ENCODE results near the gene CCDC127. TPM values are rescaled to one million over a fixed set of nuclear protein-coding genes. Genes with fewer than 3 reads are reported as not detected.
"Not testable (repeated sequence)": the region's sequence is repeated elsewhere in the genome, so short reads cannot be mapped to it uniquely, and the experiment has no call there.

The CCDC127 gene
- 10 to 100 TPM in 1 of 2 experiments, 1 to 10 TPM in 1; 8.4 to 10.1 TPM for total RNA-seq
- 1 to 10 TPM; 3.2 to 4.4 (median 3.5) TPM for polyA plus RNA-seq
- 15.1 to 42.0 (median 33.0) reads per million in 6 experiments for total RNA-seq

DNA sequence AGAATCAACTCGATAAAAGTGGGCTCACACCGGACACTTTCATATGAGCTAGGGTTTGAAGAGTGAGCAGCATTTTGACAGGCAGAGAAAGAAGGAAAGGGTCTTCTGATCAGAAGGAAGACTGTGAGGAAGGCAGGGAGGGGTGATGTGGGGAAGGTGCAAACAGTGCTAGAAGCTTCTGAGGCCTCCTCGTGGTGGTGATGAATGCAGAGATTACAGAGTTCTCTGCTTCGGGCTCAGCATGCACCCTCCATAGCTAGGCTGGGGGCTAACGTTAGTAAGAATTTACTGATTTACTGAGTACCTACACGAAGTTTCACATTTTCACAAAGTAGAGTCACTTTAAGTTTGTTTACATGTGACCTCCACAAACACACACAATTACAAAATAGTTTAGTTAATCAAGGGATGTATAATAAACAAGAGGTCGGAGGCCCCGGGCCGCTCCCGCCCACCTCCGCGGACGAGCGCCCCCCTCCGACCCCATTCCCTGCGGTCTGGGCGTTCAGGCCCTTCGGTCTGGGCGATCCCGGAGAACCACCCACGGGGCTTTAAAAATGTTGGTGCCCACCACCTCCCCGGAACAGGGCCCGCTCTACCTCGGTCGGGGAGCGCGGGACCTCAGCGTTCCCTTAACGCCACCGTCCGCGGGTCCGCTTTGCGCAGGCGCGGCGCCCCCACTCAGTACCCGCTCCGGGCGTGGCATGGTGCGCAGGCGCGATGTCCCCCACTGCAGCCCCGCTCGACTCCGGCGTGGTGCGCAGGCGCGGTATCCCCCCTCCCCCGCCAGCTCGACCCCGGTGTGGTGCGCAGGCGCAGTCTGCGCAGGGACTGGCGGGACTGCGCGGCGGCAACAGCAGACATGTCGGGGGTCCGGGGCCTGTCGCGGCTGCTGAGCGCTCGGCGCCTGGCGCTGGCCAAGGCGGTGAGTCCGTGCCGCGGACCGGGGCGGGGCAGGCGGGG is at the start of gene CCDC127, which contains the start of gene SDHA:
Gene CCDC127, minus strand, starts transcription at position 660 of the 963 bp plus-strand sequence. CDS start 1,304 bp downstream, outside the sequence.
Gene SDHA, plus strand, starts transcription at position 827 of the 963 bp plus-strand sequence. Its CDS starts 36 bp downstream, at position 863.
- Mint-ChIP-seq H3K4me3 (peak within 1 kb of the TSS; percentile 90 to 97 (median 95)), H3K27ac (peak within 1 kb of the TSS; percentile 86 to 98 (median 96)), H3K36me3 (peaks cover 0 to 31% (median 5%) of the 10 kb centered on the region in 3 donors), H3K4me1 (peaks cover 17 to 64% (median 60%) of the 10 kb centered on the region in 4 donors)
- peak; percentile 95 to 100 (median 99) for DNase-seq
- ATAC-seq = peak; percentile 86 to 89
- POLR2A ChIA-PET = interaction anchor here (0.5 to 3.6 kb wide), 17 partner anchors 11 to 1583 kb away, joined by 3 to 32 read pairs (median 3); partner anchors contain the start of genes BRD9, PDCD6 and TRIP13
- not testable (repeated sequence) for H3K27me3 Mint-ChIP-seq, H3K9me3 Mint-ChIP-seq

DNA sequence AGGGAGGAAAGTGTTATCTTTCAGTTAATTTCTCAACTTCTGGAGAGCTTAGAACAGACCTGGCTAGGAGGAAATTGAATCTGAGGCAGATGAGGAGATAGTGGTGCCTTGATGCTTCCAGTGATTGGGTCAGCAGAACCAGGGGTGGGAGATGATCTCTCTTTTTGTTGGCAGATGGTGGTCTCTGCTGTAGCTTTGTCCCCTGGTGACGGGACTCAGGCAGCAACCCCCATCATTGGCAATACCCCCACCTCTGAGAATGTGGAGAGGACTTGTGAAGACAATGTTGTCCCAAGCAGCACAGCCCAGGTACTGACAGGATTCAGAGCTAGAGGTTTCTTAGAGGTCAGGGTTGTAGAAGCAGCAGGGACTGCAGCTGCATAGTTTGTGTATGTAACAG is 49.8 kb upstream of the CCDC127 start:
- Mint-ChIP-seq H3K4me3 (no peak overlapping the region), H3K9me3 (no peaks in the 10 kb centered on the region), H3K27me3 (no peaks in the 10 kb centered on the region), H3K4me1 (peaks cover 3 to 19% (median 8%) of the 10 kb centered on the region in 4 donors), H3K36me3 (peaks cover 0 to 31% (median 6%) of the 10 kb centered on the region in 3 donors), H3K27ac (peak overlapping the region in 3 of 10 donors; percentile 11 to 84 (median 80))
- POLR2A ChIA-PET = interaction anchor here (1.3 kb wide), 1 partner anchor 11 kb away, joined by 6 read pairs; no protein-coding TSS in a partner anchor
- DNase-seq (no peak), ATAC-seq (no peak)

GRCh38 chr5:266311-267026 is 48.5 kb upstream of the CCDC127 start:
- ATAC-seq, POLR2A ChIA-PET, H3K27me3 Mint-ChIP-seq, H3K4me3 Mint-ChIP-seq, H3K9me3 Mint-ChIP-seq, DNase-seq: not testable (repeated sequence)
- Mint-ChIP-seq H3K36me3 (peaks cover 0 to 34% (median 11%) of the 10 kb centered on the region in 3 donors), H3K27ac (peak overlapping the region in 1 of 10 donors; percentile 84), H3K4me1 (peaks cover 0 to 14% (median 5%) of the 10 kb centered on the region in 4 donors)

DNA sequence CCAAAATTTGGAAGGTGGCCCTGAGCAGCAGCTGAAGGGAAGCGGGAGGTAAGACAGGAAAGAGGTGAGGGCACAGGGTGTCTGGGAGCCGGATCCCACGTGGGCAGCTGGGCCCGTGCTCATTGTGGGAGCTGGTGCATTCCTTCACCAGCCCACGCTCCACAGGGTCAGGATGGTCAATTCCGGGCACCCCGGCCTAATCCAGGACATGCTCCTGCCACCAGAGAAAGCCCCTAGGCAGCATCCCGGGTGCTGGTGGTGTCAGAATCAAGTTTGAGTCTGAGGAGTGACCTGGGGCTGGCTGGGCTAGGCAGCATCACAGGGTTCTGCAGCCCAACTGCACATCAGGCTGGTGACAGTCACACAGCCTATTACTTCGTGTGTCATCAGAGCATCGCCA is 46.4 kb upstream of the CCDC127 start:
- POLR2A ChIA-PET = no interaction called here
- no peaks in the 10 kb centered on the region for H3K9me3 Mint-ChIP-seq
- no peaks in the 10 kb centered on the region for H3K27me3 Mint-ChIP-seq
- peaks cover 0 to 34% (median 11%) of the 10 kb centered on the region in 3 donors for H3K36me3 Mint-ChIP-seq
- peak overlapping the region in 2 of 10 donors; percentile 34 to 71 for H3K27ac Mint-ChIP-seq
- DNase-seq = no peak
- peaks cover 0 to 3% (median 0%) of the 10 kb centered on the region in 4 donors for H3K4me1 Mint-ChIP-seq
- no peak overlapping the region for H3K4me3 Mint-ChIP-seq
- no peak for ATAC-seq

- Mint-ChIP-seq H3K27ac (peak overlapping the region in 3 of 10 donors; percentile 20 to 65 (median 62)), H3K36me3 (peaks cover 0 to 36% (median 14%) of the 10 kb centered on the region in 3 donors)
- not testable (repeated sequence) for H3K4me3 Mint-ChIP-seq
These were observed 45.5 kb upstream of the CCDC127 start for GRCh38 chr5:263275-263974.

GRCh38 chr5:257148-257547 is 39.2 kb upstream of the CCDC127 start:
- no peak for DNase-seq
- no peak for ATAC-seq
- Mint-ChIP-seq H3K4me1 (peaks cover 0 to 4% (median 1%) of the 10 kb centered on the region in 4 donors), H3K9me3 (no peaks in the 10 kb centered on the region), H3K36me3 (peaks cover 0 to 56% (median 21%) of the 10 kb centered on the region in 3 donors), H3K4me3 (no peak overlapping the region), H3K27me3 (no peaks in the 10 kb centered on the region), H3K27ac (no peak overlapping the region)
- POLR2A ChIA-PET = no interaction called here

More at GRCh38 chr5:263275-263974, 45.5 kb upstream of the CCDC127 start:
- POLR2A ChIA-PET, ATAC-seq, H3K9me3 Mint-ChIP-seq, H3K4me1 Mint-ChIP-seq, H3K27me3 Mint-ChIP-seq, DNase-seq: not testable (repeated sequence)

DNA sequence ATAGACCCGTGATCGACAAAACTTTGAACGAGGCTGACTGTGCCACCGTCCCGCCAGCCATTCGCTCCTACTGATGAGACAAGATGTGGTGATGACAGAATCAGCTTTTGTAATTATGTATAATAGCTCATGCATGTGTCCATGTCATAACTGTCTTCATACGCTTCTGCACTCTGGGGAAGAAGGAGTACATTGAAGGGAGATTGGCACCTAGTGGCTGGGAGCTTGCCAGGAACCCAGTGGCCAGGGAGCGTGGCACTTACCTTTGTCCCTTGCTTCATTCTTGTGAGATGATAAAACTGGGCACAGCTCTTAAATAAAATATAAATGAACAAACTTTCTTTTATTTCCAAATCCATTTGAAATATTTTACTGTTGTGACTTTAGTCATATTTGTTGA is 38.4 kb upstream of the CCDC127 start:
- H3K4me3 Mint-ChIP-seq, ATAC-seq, H3K4me1 Mint-ChIP-seq, H3K9me3 Mint-ChIP-seq, DNase-seq, H3K27me3 Mint-ChIP-seq: not testable (repeated sequence)
- POLR2A ChIA-PET = interaction anchor here (1.1 kb wide), 1 partner anchor 11 kb away, joined by 6 read pairs; no protein-coding TSS in a partner anchor
- H3K27ac Mint-ChIP-seq = peak overlapping the region in 1 of 10 donors; percentile 57
- peaks cover 0 to 59% (median 21%) of the 10 kb centered on the region in 3 donors for H3K36me3 Mint-ChIP-seq

DNA sequence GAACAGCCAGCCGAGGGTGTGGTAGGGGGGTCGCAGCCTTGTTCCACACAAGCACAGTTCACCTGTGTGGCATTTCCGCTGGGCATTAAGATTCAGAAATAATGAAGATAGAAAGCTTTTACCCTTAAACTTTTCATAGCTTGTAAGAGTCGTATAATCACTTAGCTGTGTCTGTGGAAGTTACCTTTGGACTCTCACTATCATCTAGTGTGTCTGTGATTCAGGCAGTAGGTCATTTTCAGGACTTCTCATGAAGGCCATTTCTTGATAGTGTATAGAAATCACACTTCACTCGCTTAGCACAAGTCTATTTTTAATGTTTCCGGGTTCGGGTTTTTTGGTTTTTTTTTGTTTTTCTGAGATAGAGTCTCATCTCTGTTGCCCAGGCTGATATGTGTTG is 37.2 kb upstream of the CCDC127 start:
- DNase-seq, H3K9me3 Mint-ChIP-seq, H3K4me1 Mint-ChIP-seq, H3K4me3 Mint-ChIP-seq, H3K27me3 Mint-ChIP-seq, ATAC-seq, H3K27ac Mint-ChIP-seq, POLR2A ChIA-PET: not testable (repeated sequence)
- peaks cover 0 to 63% (median 21%) of the 10 kb centered on the region in 3 donors for H3K36me3 Mint-ChIP-seq

GRCh38 chr5:254322-254721 is 36.4 kb upstream of the CCDC127 start:
- H3K9me3 Mint-ChIP-seq, DNase-seq, H3K27me3 Mint-ChIP-seq, ATAC-seq, H3K4me1 Mint-ChIP-seq, H3K4me3 Mint-ChIP-seq, POLR2A ChIA-PET: not testable (repeated sequence)
- peaks cover 0 to 71% (median 26%) of the 10 kb centered on the region in 3 donors for H3K36me3 Mint-ChIP-seq
- peak overlapping the region in 1 of 10 donors; percentile 35 for H3K27ac Mint-ChIP-seq

DNA sequence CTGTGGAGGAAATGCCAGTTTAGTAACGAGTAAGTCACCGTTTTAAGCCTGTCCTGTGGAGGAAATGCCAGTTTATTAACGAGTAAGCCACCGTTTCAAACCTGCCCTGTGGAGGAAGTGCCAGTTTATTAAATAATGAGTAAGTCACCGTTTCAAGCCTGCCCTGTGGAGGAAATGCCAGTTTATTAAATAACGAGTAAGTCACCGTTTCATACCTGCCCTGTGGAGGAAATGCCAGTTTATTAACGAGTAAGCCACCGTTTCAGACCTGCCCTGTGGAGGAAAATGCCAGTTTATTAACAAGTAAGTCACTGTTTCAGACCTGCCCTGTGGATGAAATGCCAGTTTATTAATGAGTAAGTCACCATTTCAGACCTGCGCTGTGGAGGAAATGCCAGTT is 34.6 kb upstream of the CCDC127 start:
- H3K27ac Mint-ChIP-seq = peak overlapping the region in 2 of 10 donors; percentile 36 to 63
- POLR2A ChIA-PET = no interaction called here
- no peak for ATAC-seq

GRCh38 chr5:251975-252374 is 34.0 kb upstream of the CCDC127 start:
- not testable (repeated sequence) for H3K4me3 Mint-ChIP-seq
- H3K36me3 Mint-ChIP-seq = peaks cover 0 to 81% (median 33%) of the 10 kb centered on the region in 3 donors

More for the DNA sequence above, 34.6 kb upstream of the CCDC127 start:
- Mint-ChIP-seq H3K4me3 (peak overlapping the region in 1 of 10 donors; percentile 15), H3K36me3 (peaks cover 0 to 81% (median 33%) of the 10 kb centered on the region in 3 donors), H3K4me1 (peaks cover 0 to 4% (median 1%) of the 10 kb centered on the region in 4 donors), H3K27me3 (no peaks in the 10 kb centered on the region), H3K9me3 (no peaks in the 10 kb centered on the region)
- DNase-seq = no peak

More at GRCh38 chr5:251975-252374, 34.0 kb upstream of the CCDC127 start:
- H3K9me3 Mint-ChIP-seq, POLR2A ChIA-PET, H3K4me1 Mint-ChIP-seq, DNase-seq, ATAC-seq, H3K27me3 Mint-ChIP-seq: not testable (repeated sequence)
- H3K27ac Mint-ChIP-seq = peak overlapping the region in 2 of 10 donors; percentile 63 to 88
